HCT116 (cell line): Measurements from ENCODE around the gene CEBPB. TPM values are rescaled to one million over a fixed set of nuclear protein-coding genes. Genes with fewer than 3 reads are reported as not detected.
"Not testable (repeated sequence)": the region's sequence is repeated elsewhere in the genome, so short reads cannot be mapped to it uniquely, and the experiment has no call there.

ENCODE experiments used
- ATAC-seq: fragments of 200-7000 bp; cut with Tn5 transposase; 2 replicates; pipeline ENCODE4 v1.9.1; 2020; ENCODE audit warnings: mild to moderate bottlenecking, moderate library complexity
- BruUV-seq: library from RNA; stranded (reverse); fragments of 400-500 nt; replicated peaks from 2 replicates; lab custom pipeline; 2021; lab: Mats Ljungman, UMichigan
- CTCF ChIA-PET: fragments of 300-600 bp; sonication (Branson Sonifier 250); formaldehyde crosslinking; loops from one replicate; lab custom pipeline; 2021; ENCODE audit warnings: antibody characterized with exemption; lab: Charles Lee
- POLR2A ChIA-PET: fragments of 300-600, 350-600 bp; sonication (Branson Sonifier 250); formaldehyde crosslinking; loops from one replicate; lab custom pipeline; 2021; ENCODE audit warnings: antibody characterized with exemption; lab: Charles Lee
- RAD21 ChIA-PET, 2 experiments: fragments of 300-600 bp; sonication (Branson Sonifier 250); formaldehyde crosslinking; loops; one replicate each; lab custom pipeline; 2023; ENCODE audit warnings: low total read pairs in 2 of 2; ENCODE audit not compliant: uncharacterized antibody in 2 of 2, unreplicated experiment in 2 of 2, low non-redundant PET in 1 of 2; lab: Charles Lee
- DNase-seq: peaks from one replicate; pipeline ENCODE4 v3.0.0-alpha.2; 2010; ENCODE audit warnings: low read depth, low spot score
- H2AFZ ChIP-seq: fragments of 200-600 bp; shearing (Covaris generic), sonication (generic); 2 replicates; pipeline ENCODE4 v1.6.1; 2017; ENCODE audit warnings: low read depth, mixed run types, mixed read lengths, antibody characterized with exemption, low read length; ENCODE audit not compliant: poor library complexity, severe bottlenecking
- H3K27ac ChIP-seq: 2 replicates; pipeline ENCODE4 v1.5.1; 2012; ENCODE audit warnings: low read depth, low read length
- H3K27me3 ChIP-seq: fragments of 200-600 bp; sonication (generic); 2 replicates; pipeline ENCODE4 v1.6.1; 2016; ENCODE audit warnings: mixed run types, low read length, mixed read lengths; ENCODE audit not compliant: insufficient read depth
- H3K36me3 ChIP-seq, 2 experiments: fragments of 200-500 bp in 1 of 2; fragments of 200-600 bp in 1 of 2; sonication (Bioruptor generic) in 1 of 2; sonication (generic) in 1 of 2; 2 replicates each; pipeline versions ENCODE4 v1.5.1 to v1.6.1; 2014 to 2016; ENCODE audit warnings: low read length in 2 of 2, inconsistent platforms in 1 of 2, mixed read lengths in 1 of 2, mixed run types in 1 of 2; ENCODE audit not compliant: insufficient read depth in 2 of 2, control insufficient read depth in 1 of 2
- H3K4me1 ChIP-seq, 2 experiments: fragments of 200-600 bp in 1 of 2; sonication (generic) in 1 of 2; 2 replicates each; pipeline versions ENCODE4 v1.5.1 to v1.6.1; 2012 to 2017; ENCODE audit warnings: low read length in 2 of 2, inconsistent platforms in 1 of 2, mild to moderate bottlenecking in 1 of 2, mixed read lengths in 1 of 2, mixed run types in 1 of 2, moderate library complexity in 1 of 2; ENCODE audit not compliant: insufficient read depth in 2 of 2, control insufficient read depth in 1 of 2
- H3K4me2 ChIP-seq: fragments of 200-600 bp; sonication (generic); 2 replicates; pipeline ENCODE4 v1.6.1; 2017; ENCODE audit warnings: mixed run types, low read length, mixed read lengths
- H3K4me3 ChIP-seq, 2 experiments: fragments of 200-600 bp in 1 of 2; sonication (generic) in 1 of 2; replicated peaks in 1 of 2; 2 replicates each; pipeline ENCODE4 v1.5.1; 2011 to 2016; ENCODE audit warnings: low read length in 2 of 2, control low read depth in 1 of 2, low read depth in 1 of 2, mild to moderate bottlenecking in 1 of 2, mixed read lengths in 1 of 2, mixed run types in 1 of 2
- H3K79me2 ChIP-seq: fragments of 200-600 bp; sonication (generic); 2 replicates; pipeline ENCODE4 v1.6.1; 2017; ENCODE audit warnings: mild to moderate bottlenecking, mixed run types, low read length, moderate library complexity, mixed read lengths; ENCODE audit not compliant: insufficient read depth
- H3K9ac ChIP-seq: fragments of 200-600 bp; sonication (generic); 2 replicates; pipeline ENCODE4 v1.6.1; 2016; ENCODE audit warnings: low read length, mixed read lengths
- H3K9me2 ChIP-seq: fragments of 200-600 bp; sonication (generic), shearing (Covaris generic); 2 replicates; pipeline ENCODE4 v1.6.1; 2017; ENCODE audit warnings: mixed run types, mild to moderate bottlenecking, moderate library complexity; ENCODE audit not compliant: insufficient read depth
- H3K9me3 ChIP-seq, 2 experiments: fragments of 200-500 bp in 1 of 2; fragments of 200-600 bp in 1 of 2; sonication (Bioruptor generic) in 1 of 2; sonication (generic) in 1 of 2; 2 replicates each; pipeline ENCODE4 v1.6.1; 2014 to 2017; ENCODE audit warnings: low read length in 2 of 2, mixed read lengths in 2 of 2, inconsistent platforms in 1 of 2, low read depth in 1 of 2, mild to moderate bottlenecking in 1 of 2, mixed run types in 1 of 2, moderate library complexity in 1 of 2; ENCODE audit not compliant: control insufficient read depth in 1 of 2, insufficient read depth in 1 of 2
- H4K20me1 ChIP-seq: fragments of 200-600 bp; sonication (generic), shearing (Covaris generic); 2 replicates; pipeline ENCODE4 v1.6.1; 2017; ENCODE audit warnings: mixed run types, mild to moderate bottlenecking, moderate library complexity; ENCODE audit not compliant: insufficient read depth
- ATF3 ChIP-seq: IDR thresholded peaks from 2 replicates; pipeline ENCODE4 v1.6.1; 2012
- CEBPB ChIP-seq: IDR thresholded peaks from 2 replicates; pipeline ENCODE4 v1.6.1; 2012; ENCODE audit warnings: low read depth
- EGR1 ChIP-seq: IDR thresholded peaks from 2 replicates; pipeline ENCODE4 v1.6.1; 2012; ENCODE audit warnings: low read depth
- EZH2 ChIP-seq: fragments of 200-600 bp; sonication (generic); IDR thresholded peaks from 2 replicates; pipeline ENCODE4 v1.6.1; 2017; ENCODE audit warnings: antibody characterized with exemption, mixed run types
- EZH2phosphoT487 ChIP-seq: fragments of 200-600 bp; IDR thresholded peaks from 2 replicates; pipeline ENCODE4 v1.6.1; 2018; ENCODE audit warnings: antibody characterized with exemption, borderline replicate concordance
- FOSL1 ChIP-seq: IDR thresholded peaks from 2 replicates; pipeline ENCODE4 v1.6.1; 2012; ENCODE audit warnings: low read depth
- JUND ChIP-seq: IDR thresholded peaks from 2 replicates; pipeline ENCODE4 v1.6.1; 2012
- MAX ChIP-seq: IDR thresholded peaks from 2 replicates; pipeline ENCODE4 v1.6.1; 2012
- POLR2A ChIP-seq: IDR thresholded peaks from 2 replicates; pipeline ENCODE4 v1.7.0; 2011; ENCODE audit warnings: borderline replicate concordance; ENCODE audit not compliant: insufficient read depth, insufficient read length; ENCODE audit errors: extremely low read depth
- POLR2AphosphoS5 ChIP-seq: IDR thresholded peaks from 2 replicates; pipeline ENCODE4 v1.6.1; 2011; ENCODE audit warnings: mild to moderate bottlenecking, low read depth, low read length, moderate library complexity
- RAD21 ChIP-seq: IDR thresholded peaks from 2 replicates; pipeline ENCODE4 v1.6.1; 2012; ENCODE audit warnings: low read depth, mild to moderate bottlenecking
- REST ChIP-seq: IDR thresholded peaks from 2 replicates; pipeline ENCODE4 v1.6.1; 2012; ENCODE audit warnings: low read depth
- SIN3A ChIP-seq: IDR thresholded peaks from 2 replicates; pipeline ENCODE4 v1.6.1; 2012; ENCODE audit warnings: low read depth
- SP1 ChIP-seq: IDR thresholded peaks from 2 replicates; pipeline ENCODE4 v1.6.1; 2012; ENCODE audit warnings: low read depth
- SRF ChIP-seq: IDR thresholded peaks from 2 replicates; pipeline ENCODE4 v1.6.1; 2012; ENCODE audit warnings: low read depth
- YY1 ChIP-seq: IDR thresholded peaks from 2 replicates; pipeline ENCODE4 v1.6.1; 2011; ENCODE audit warnings: low read length, low read depth, moderate library complexity, mild to moderate bottlenecking; ENCODE audit not compliant: insufficient replicate concordance; ENCODE audit errors: extremely low read depth
- ZBTB33 ChIP-seq: IDR thresholded peaks from 2 replicates; pipeline ENCODE4 v1.6.1; 2011; ENCODE audit warnings: mild to moderate bottlenecking, low read length, moderate library complexity; ENCODE audit not compliant: insufficient replicate concordance; ENCODE audit errors: extremely low read depth
- ZFX ChIP-seq: fragments of 450-650 bp; IDR thresholded peaks from 2 replicates; pipeline ENCODE4 v1.6.1; 2017
- ZNF274 ChIP-seq: fragments of 200-500 bp; sonication (Bioruptor generic); IDR thresholded peaks from 2 replicates; pipeline ENCODE4 v1.6.1; 2014; ENCODE audit warnings: mild to moderate bottlenecking, low read depth, low read length, inconsistent platforms
- intact Hi-C: fragments of 100-400 bp; cut with micrococcal nuclease; formaldehyde crosslinking; loops from 2 replicates; pipeline ENCODE4 v1.10.0; 2022
- total RNA-seq: library from RNA; stranded (reverse); gene quantifications from one replicate; pipeline ENCODE4 v1.2.1, GENCODE V29; 2021; ENCODE audit not compliant: unreplicated experiment

Gene CEBPB
- total RNA-seq, 1 experiment from 2014 or later = 113 TPM

- no peaks in the 10 kb centered on the region for H4K20me1 ChIP-seq
- TF ChIP-seq SIN3A (no peak), RAD21 (no peak), MAX (no peak), CEBPB (no peak), JUND (no peak), SRF (no peak), POLR2A (no peak), ZNF274 (no peak), EZH2 (no peak), ZBTB33 (no peak), SP1 (no peak), REST (no peak), YY1 (no peak), EZH2phosphoT487 (no peak), ATF3 (no peak), EGR1 (no peak), POLR2AphosphoS5 (no peak), FOSL1 (no peak), ZFX (no peak)
- H3K9ac ChIP-seq = no peak overlapping the region
- no peaks in the 10 kb centered on the region for H3K4me1 ChIP-seq
- no peak overlapping the region for H3K27ac ChIP-seq
- no peaks in the 10 kb centered on the region for H3K79me2 ChIP-seq
- H2AFZ ChIP-seq = no peak overlapping the region
- no peaks in the 10 kb centered on the region for H3K27me3 ChIP-seq
- ATAC-seq = no peak
- H3K9me3 ChIP-seq = no peaks in the 10 kb centered on the region
- POLR2A ChIA-PET = no interaction called here
- intact Hi-C loops = no loop called here
- CTCF ChIA-PET = no interaction called here
- DNase-seq = no peak
- no peak overlapping the region for H3K4me3 ChIP-seq
- H3K36me3 ChIP-seq = no peaks in the 10 kb centered on the region
- RAD21 ChIA-PET = no interaction called here
- H3K4me2 ChIP-seq = no peak overlapping the region
- no TSS peak for BruUV-seq
- no peaks in the 10 kb centered on the region for H3K9me2 ChIP-seq
These were observed 17.5 kb downstream of the CEBPB start for GRCh38 chr20:50208085-50208491.

GRCh38 chr20:50208815-50209214, 18.2 kb downstream of the CEBPB start:
- RAD21 ChIA-PET, H3K9me3 ChIP-seq, H3K79me2 ChIP-seq, H4K20me1 ChIP-seq, ATAC-seq, BruUV-seq, H3K27ac ChIP-seq, CTCF ChIA-PET, DNase-seq, H3K9ac ChIP-seq, H3K4me2 ChIP-seq, H3K27me3 ChIP-seq, H3K4me1 ChIP-seq, H3K4me3 ChIP-seq, POLR2A ChIA-PET, intact Hi-C loops, H2AFZ ChIP-seq, H3K36me3 ChIP-seq, H3K9me2 ChIP-seq: not testable (repeated sequence)
